Natural killer cell treated with Interleukin-12 subunit alpha and Interleukin-12 subunit beta and Interleukin-15 and Interleukin-18, amount 100 ng/mL, for 72 hours (primary cell): Measurements from ENCODE around the gene SEMA5B. TPM values are rescaled to one million over a fixed set of nuclear protein-coding genes. Genes with fewer than 3 reads are reported as not detected.

Source experiments
- ATAC-seq, 2 donors: fragments of 150-1000 bp; cut with Tn5 transposase in 1 of 2; sonication (Bioruptor Pico), chemical (Tn5 transposase) in 1 of 2; 2 replicates each; pipeline ENCODE4 v1.10.0; 2021
- DNase-seq: peaks from one replicate; pipeline ENCODE4 v3.0.0; 2022; ENCODE audit warnings: low spot score
- H3K27ac Mint-ChIP-seq, 2 donors: 1 replicate in 1 of 2; 2 replicates in 1 of 2; pipeline ENCODE4 v1.8.0; 2022; ENCODE audit warnings: mixed read lengths in 2 of 2, mild to moderate bottlenecking in 1 of 2, moderate library complexity in 1 of 2
- H3K27me3 Mint-ChIP-seq, 2 donors: 1 replicate in 1 of 2; 2 replicates in 1 of 2; pipeline ENCODE4 v1.8.0; 2022; ENCODE audit warnings: mixed read lengths in 2 of 2
- H3K36me3 Mint-ChIP-seq: one replicate; pipeline ENCODE4 v1.8.0; 2022; ENCODE audit warnings: mixed read lengths
- H3K4me1 Mint-ChIP-seq, 2 donors: 1 replicate in 1 of 2; 2 replicates in 1 of 2; pipeline ENCODE4 v1.8.0; 2022; ENCODE audit warnings: low read depth in 2 of 2, mixed read lengths in 2 of 2, mild to moderate bottlenecking in 1 of 2
- H3K4me3 Mint-ChIP-seq: one replicate; pipeline ENCODE4 v1.8.0; 2022; ENCODE audit warnings: mixed read lengths
- H3K9me3 Mint-ChIP-seq: 2 replicates; pipeline ENCODE4 v1.8.0; 2022; ENCODE audit warnings: mixed read lengths
- total RNA-seq, 2 donors: library from RNA; stranded (reverse); gene quantifications; one replicate each; pipeline ENCODE4 v1.2.3, GENCODE V29; 2022

The SEMA5B gene
- total RNA-seq, 2 donors from 2014 or later: not detected

DNA sequence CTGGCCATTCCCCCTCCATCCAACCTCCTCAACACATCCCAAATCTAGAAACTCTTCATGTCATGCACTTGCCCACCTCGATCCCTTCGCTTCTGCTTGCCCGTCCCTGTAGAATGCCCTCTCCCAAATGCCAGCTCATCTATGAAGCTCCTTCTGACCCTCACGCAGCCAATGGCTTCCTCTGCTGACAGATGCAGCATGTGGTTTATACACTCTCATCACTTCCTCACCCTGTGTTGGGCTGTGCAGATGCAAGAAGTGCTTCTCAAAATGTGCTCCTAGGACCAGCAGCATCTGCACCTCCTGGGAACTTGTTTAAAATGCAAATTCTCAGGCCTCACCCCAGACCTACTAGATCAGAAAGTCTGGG lies 51.7 kb downstream of the SEMA5B start:
- H3K4me1 Mint-ChIP-seq: peaks cover 17 to 22% of the 10 kb centered on the region in 2 donors
- peak overlapping the region; percentile 72 for H3K4me3 Mint-ChIP-seq
- peaks cover 0 to 21% of the 10 kb centered on the region in 2 donors for H3K27me3 Mint-ChIP-seq
- H3K27ac Mint-ChIP-seq: peak overlapping the region; percentile 33 to 65
- DNase-seq (no peak), ATAC-seq (peak; percentile 74 to 82)
- H3K9me3 Mint-ChIP-seq: no peaks in the 10 kb centered on the region
- H3K36me3 Mint-ChIP-seq: no peaks in the 10 kb centered on the region

DNA sequence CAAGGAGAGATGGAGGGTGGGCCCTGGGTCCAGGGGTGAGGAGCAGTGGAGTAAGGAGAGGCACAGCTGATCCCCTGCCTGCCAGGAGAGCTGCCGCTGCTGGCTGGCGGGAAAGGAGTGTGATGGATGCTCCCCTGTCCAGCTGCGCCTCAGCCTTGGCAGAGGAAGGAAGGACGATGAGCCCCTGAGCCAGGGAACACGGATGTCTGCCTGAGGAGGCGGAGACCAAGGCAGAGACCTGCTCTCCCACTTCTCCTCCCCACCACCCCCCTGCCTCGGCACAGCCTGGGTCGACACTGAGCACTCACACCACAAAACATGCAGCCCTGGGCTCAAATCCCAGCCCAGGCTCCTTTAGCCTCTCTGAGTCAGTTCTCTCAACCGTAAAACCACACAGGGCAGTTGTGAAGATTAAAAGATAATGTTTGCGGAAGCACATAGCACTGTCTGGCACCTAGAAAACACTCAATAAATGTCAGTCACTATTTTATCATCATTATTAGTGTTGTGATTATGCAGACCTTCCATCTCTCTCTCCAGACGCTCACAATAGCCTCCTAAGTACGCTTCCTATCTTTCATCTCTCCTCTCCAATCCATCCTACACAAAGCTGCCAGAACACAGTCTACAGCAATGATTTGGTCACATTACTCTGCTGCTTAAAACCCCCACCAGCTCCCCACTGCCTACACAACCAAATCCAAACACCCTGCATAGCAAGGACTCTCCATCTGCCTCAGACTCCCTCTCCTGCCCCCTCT lies 52.2 kb downstream of the SEMA5B start:
- H3K9me3 Mint-ChIP-seq: no peaks in the 10 kb centered on the region

DNA sequence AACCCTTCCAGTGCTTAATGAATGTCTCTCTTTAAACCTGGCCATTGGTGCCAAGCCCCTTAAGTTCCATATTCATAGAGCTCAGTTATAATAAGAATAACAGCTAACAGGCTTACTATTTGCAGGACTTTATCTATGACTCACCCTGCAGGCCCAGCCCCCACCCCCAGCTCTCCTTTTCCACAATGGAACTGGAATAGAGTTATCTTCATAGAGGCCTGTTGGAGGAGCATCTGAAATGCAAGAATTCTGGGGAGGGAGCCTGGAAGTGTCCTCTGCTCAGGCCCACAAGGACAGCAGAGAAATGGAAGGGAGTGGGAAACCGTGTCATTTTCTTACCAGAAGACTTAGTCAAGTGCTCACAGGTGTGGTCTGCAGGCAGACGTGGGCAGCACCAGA lies 52.8 kb downstream of the SEMA5B start:
- H3K27ac Mint-ChIP-seq: peak overlapping the region in 1 of 2 donors; percentile 33
- no peak for DNase-seq
- peaks cover 0 to 20% of the 10 kb centered on the region in 2 donors for H3K27me3 Mint-ChIP-seq
- no peak for ATAC-seq
- no peaks in the 10 kb centered on the region for H3K36me3 Mint-ChIP-seq
- peaks cover 17 to 22% of the 10 kb centered on the region in 2 donors for H3K4me1 Mint-ChIP-seq
- H3K4me3 Mint-ChIP-seq: peak overlapping the region; percentile 72
- no peaks in the 10 kb centered on the region for H3K9me3 Mint-ChIP-seq

More for the DNA sequence above, 52.2 kb downstream of the SEMA5B start:
- peak overlapping the region; percentile 72 for H3K4me3 Mint-ChIP-seq
- H3K36me3 Mint-ChIP-seq: no peaks in the 10 kb centered on the region
- H3K27ac Mint-ChIP-seq: peak overlapping the region; percentile 33 to 65
- peak; percentile 64 for DNase-seq
- peaks cover 17 to 22% of the 10 kb centered on the region in 2 donors for H3K4me1 Mint-ChIP-seq
- peak; percentile 78 to 83 for ATAC-seq
- peaks cover 0 to 23% of the 10 kb centered on the region in 2 donors for H3K27me3 Mint-ChIP-seq

DNA sequence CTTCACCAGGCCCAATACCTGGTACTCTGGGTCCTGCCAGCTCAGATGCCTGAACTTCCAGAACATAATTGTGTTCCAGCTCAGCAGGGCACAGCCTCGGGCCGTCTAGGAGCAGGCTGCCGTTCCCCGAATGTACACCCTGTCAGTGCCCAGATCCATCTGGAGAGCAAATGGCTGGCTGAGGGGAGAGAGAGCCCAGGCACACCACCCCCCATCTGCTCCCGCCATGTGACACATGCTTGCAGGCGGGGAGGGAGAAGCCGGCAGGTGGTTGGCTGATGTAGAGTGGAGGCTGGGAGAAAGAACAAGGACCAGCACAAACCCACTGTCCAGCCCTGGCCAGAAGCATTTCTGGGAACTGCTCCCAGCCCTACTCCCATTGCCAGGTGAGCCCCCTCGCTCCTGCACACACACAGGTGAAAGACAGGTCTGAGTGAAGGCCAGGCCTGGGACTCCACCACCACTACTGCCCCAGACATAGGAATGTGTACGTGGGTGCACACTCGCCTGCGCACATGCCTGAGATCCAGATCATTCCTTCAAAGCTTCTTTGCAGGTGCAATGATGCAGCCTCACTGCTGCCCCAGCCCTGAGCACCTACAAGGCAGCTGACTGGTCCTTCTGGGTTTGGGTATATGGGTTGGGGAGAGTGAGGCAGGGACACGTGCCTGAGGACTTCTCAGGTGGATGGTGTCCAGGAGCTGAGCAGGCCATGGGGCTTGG lies 53.5 kb downstream of the SEMA5B start:
- Mint-ChIP-seq H3K36me3 (no peaks in the 10 kb centered on the region), H3K9me3 (no peaks in the 10 kb centered on the region), H3K27ac (no peak overlapping the region), H3K4me1 (peaks cover 17 to 22% of the 10 kb centered on the region in 2 donors), H3K4me3 (no peak overlapping the region), H3K27me3 (peaks cover 0 to 23% of the 10 kb centered on the region in 2 donors)
- ATAC-seq (no peak), DNase-seq (no peak)

DNA sequence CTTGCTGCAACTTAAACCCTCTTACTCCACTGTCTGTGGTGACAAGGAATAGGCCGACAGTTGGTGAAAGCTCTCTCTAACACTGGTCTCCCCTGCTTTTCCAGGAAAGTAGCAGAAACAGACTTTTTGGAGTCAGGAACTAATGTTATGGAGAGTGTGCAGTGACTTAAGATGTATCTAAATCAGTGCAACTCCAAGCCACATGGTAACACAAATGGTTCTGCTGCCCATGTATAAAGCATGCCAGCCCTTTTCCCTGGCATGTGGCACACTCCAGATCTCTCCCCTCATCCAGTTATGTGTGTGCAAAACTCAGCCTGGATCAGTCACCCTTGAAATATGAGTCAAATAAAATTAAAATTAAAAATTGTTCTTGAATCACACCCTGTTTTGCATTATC lies 55.4 kb downstream of the SEMA5B start:
- ATAC-seq: no peak
- H3K36me3 Mint-ChIP-seq: no peaks in the 10 kb centered on the region
- peaks cover 0 to 23% of the 10 kb centered on the region in 2 donors for H3K27me3 Mint-ChIP-seq
- H3K4me1 Mint-ChIP-seq: peaks cover 17 to 22% of the 10 kb centered on the region in 2 donors
- H3K9me3 Mint-ChIP-seq: no peaks in the 10 kb centered on the region
- DNase-seq: no peak
- no peak overlapping the region for H3K27ac Mint-ChIP-seq
- H3K4me3 Mint-ChIP-seq: no peak overlapping the region

DNA sequence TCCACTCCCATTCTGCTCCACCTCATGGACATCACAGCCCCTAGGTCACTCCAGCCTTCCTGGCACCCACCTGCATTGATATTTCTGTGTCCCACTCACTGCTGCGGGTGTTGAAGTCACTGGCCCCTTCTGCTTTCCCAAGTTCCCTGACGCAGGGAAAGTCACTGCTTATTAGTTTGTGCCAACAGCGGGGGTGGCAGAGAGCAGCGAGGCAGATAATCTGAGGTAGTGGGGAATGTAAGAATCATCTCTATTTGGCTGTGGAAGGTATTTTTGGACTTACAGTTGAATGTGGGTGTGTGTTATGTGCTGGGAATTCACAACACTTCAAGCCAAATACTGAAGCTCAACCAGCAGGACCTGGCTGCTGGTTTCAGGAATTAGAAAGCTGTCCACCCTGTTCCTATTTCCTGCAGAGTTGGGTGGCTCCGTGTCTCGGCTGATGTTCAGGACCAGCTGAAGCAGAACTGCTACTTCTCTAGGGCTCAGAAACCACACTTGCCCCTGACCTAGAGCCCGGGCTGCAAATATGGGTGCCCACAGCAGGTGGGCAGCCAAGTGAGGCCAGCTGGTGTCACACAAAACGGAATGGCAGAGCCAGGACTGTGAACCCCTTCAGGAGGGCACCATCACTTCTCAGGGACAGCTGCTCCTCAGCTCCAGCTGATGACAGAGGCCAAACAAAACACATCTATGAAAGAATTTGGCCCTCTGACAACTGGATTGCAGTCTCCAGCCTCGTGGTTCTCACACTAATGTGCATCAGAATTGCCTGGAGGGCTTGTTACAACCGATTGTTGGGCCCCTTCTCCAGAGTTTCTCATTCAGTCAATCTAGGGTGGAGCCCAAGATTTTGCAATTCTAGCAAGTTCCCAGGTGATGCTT lies 57.7 kb downstream of the SEMA5B start:
- H3K9me3 Mint-ChIP-seq: no peaks in the 10 kb centered on the region
- DNase-seq (no peak), ATAC-seq (no peak)
- no peaks in the 10 kb centered on the region for H3K36me3 Mint-ChIP-seq
- no peak overlapping the region for H3K27ac Mint-ChIP-seq
- H3K4me3 Mint-ChIP-seq: no peak overlapping the region
- peaks cover 2 to 3% of the 10 kb centered on the region in 2 donors for H3K4me1 Mint-ChIP-seq
- H3K27me3 Mint-ChIP-seq: peaks cover 0 to 15% of the 10 kb centered on the region in 2 donors

DNA sequence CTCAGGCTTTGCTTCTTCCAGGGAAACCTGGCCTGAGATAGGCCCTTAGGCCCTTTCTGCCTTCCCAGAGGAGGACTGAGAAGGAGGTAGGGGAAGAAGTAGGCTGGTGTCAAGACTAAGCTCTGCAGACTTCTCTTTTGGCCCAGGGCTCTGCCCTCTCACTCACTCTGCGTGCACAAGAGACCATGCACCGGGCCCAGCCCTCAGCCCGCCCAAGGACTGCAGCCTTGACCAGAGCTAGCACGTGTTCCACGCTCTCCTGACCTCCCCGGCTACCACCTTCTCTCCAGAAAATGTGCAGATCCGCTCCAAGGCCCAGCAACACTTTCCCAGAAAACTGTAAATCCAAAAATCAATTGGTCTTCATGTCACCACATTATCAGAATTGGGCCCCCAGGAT lies 59.8 kb downstream of the SEMA5B start:
- Mint-ChIP-seq H3K9me3 (no peaks in the 10 kb centered on the region), H3K36me3 (no peaks in the 10 kb centered on the region)

DNA sequence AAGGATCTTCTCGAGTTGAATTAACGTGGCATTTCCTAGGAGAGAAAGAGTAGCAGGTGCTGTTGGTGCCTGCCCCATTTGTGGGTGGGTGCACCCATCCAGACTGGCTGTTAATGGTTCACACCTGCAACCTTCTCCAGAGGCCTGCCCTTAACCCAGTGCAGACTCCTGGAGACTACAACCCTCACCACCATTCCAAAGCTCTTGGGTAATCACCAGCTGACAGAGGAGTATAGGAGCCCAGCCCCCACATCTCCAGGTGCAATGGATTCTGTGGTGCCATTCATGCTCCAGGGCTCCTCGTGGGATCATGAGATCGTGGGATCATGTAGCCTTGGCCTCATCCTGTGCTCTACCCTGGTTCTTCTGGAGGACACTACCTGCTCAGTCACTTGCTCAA lies 60.2 kb downstream of the SEMA5B start:
- Mint-ChIP-seq H3K36me3 (no peaks in the 10 kb centered on the region), H3K4me1 (no peaks in the 10 kb centered on the region), H3K27me3 (peaks cover 8 to 11% of the 10 kb centered on the region in 2 donors), H3K4me3 (no peak overlapping the region), H3K27ac (no peak overlapping the region), H3K9me3 (no peaks in the 10 kb centered on the region)
- no peak for DNase-seq
- ATAC-seq: no peak

More for the DNA sequence above, 59.8 kb downstream of the SEMA5B start:
- Mint-ChIP-seq H3K27me3 (peaks cover 8 to 13% of the 10 kb centered on the region in 2 donors), H3K27ac (no peak overlapping the region), H3K4me1 (no peaks in the 10 kb centered on the region), H3K4me3 (no peak overlapping the region)
- ATAC-seq: no peak
- no peak for DNase-seq

DNA sequence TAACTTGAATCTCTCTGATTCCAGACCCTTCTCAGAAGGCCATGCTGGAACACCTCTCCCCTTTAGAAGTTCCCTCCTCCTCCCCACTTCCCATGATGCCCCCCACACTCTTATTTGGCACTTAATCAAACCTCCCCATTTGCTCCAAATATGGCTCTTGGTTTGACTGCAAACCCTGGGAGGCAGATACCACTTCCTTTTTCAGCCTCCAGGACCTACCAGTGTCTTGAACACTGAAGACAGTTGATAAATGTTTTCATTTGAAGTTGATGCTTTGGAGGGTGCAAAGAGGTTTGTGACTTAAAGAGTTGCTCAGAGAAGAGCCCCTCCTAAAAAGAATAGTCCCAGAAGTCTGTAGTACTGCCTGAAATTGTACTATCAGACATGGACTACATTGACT lies 61.5 kb downstream of the SEMA5B start:
- no peaks in the 10 kb centered on the region for H3K4me1 Mint-ChIP-seq
- H3K9me3 Mint-ChIP-seq: no peaks in the 10 kb centered on the region
- H3K4me3 Mint-ChIP-seq: no peak overlapping the region
- DNase-seq: no peak
- no peak overlapping the region for H3K27ac Mint-ChIP-seq
- ATAC-seq: no peak
- no peaks in the 10 kb centered on the region for H3K36me3 Mint-ChIP-seq
- H3K27me3 Mint-ChIP-seq: peaks cover 8 to 13% of the 10 kb centered on the region in 2 donors

DNA sequence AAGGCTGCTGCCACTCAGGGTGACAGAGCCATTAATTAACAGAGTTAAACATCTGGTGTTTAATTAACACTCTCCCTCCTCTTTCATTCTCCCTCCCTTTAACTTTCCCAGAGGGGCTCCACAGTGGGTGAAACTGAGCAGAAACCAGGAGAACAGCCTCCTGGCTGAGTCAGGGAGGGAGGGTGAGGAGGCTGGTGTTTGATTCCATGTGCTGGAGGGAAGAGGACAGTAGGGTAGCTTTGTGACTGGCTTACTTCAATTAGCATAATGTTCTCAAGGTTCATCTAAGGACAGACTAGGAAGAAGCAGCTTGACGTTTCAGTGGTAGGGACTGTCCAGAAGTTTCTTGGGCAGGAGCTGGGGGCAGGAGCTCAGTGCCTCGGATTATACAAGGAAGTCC lies 62.8 kb downstream of the SEMA5B start:
- ATAC-seq (no peak), DNase-seq (no peak)
- Mint-ChIP-seq H3K27me3 (peaks cover 14 to 15% of the 10 kb centered on the region in 2 donors), H3K4me1 (no peaks in the 10 kb centered on the region), H3K4me3 (no peak overlapping the region), H3K27ac (no peak overlapping the region), H3K36me3 (no peaks in the 10 kb centered on the region), H3K9me3 (no peaks in the 10 kb centered on the region)

DNA sequence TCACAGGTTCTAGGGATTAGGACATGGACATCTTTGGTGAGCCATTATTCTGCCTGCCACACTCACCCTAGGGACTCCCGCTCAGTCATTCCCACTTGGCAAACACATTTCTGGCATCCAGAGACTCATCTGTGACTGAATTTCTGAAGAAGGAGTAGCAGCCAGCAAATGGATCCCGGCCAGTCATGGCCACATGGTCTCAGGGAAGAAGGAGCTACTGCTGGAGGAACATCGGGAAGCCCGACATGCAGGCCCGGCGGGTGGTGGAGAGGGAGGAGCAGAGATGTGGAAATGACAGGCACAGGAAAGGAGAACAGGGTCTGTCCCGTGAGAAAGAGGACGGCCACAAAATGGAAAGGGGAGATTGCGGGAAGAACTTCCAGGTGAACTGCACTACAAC lies 65.4 kb downstream of the SEMA5B start:
- ATAC-seq (no peak), DNase-seq (no peak)
- Mint-ChIP-seq H3K9me3 (no peaks in the 10 kb centered on the region), H3K4me3 (no peak overlapping the region), H3K4me1 (no peaks in the 10 kb centered on the region), H3K36me3 (no peaks in the 10 kb centered on the region), H3K27ac (no peak overlapping the region), H3K27me3 (peaks cover 15 to 28% of the 10 kb centered on the region in 2 donors)

DNA sequence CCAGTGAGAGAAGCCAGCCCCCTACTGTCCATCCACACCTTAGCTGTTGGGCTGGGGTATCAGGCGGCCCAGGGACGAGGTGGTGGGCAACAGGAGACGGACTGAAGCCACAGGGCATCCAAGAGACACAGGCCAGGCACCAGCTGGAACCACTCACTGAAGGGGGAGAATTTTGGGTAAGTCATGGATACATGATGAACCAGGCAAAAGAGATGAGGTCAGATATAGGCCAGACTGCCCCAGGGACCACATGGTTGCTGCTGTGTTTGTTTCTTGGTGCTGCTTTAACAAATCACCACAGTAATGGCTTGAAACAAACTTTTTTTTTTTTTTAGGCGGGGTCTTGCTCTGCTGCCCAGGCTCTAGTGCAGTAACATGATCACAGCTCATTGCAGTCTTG lies 66.4 kb downstream of the SEMA5B start:
- ATAC-seq (no peak), DNase-seq (no peak)
- no peaks in the 10 kb centered on the region for H3K4me1 Mint-ChIP-seq
- peaks cover 22 to 28% of the 10 kb centered on the region in 2 donors for H3K27me3 Mint-ChIP-seq
- no peak overlapping the region for H3K27ac Mint-ChIP-seq
- H3K36me3 Mint-ChIP-seq: no peaks in the 10 kb centered on the region
- no peaks in the 10 kb centered on the region for H3K9me3 Mint-ChIP-seq
- no peak overlapping the region for H3K4me3 Mint-ChIP-seq

DNA sequence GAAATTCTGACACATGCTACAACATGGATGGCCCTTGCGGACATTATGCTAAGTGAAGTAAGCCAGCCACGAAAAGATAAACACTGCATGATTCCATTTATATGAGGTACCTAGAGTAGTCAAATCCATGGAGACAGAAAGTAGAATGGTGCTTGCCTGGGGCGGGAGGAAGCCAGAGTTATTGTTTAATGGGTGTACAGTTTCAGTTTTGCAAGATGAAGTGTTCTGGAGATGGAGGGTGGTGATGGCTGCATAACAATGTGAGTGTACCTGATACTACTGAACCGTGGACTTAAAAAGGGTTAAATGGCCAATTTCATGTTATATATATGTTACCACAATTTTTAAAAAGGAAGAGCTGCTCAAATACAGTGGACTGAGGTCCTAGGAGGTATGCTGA lies 66.9 kb downstream of the SEMA5B start:
- Mint-ChIP-seq H3K4me3 (no peak overlapping the region), H3K36me3 (no peaks in the 10 kb centered on the region), H3K9me3 (no peaks in the 10 kb centered on the region), H3K27ac (no peak overlapping the region), H3K4me1 (no peaks in the 10 kb centered on the region), H3K27me3 (peaks cover 26 to 28% of the 10 kb centered on the region in 2 donors)
- ATAC-seq (no peak), DNase-seq (no peak)
